Hematopoietic multipotent progenitor cell treated with erythropoietin and hydrocortisone succinate and interleukin-3 and kit ligand, for 15 days (in vitro differentiated cells): ENCODE measurements around the gene OR4F17.
"Not testable (repeated sequence)": the region's sequence is repeated elsewhere in the genome, so short reads cannot be mapped to it uniquely, and the experiment has no call there.

Experiments used
- DNase-seq: peaks from one replicate; pipeline ENCODE4 v3.0.0-alpha.2; 2015; ENCODE audit warnings: low spot score

OR4F17 gene, protein sequence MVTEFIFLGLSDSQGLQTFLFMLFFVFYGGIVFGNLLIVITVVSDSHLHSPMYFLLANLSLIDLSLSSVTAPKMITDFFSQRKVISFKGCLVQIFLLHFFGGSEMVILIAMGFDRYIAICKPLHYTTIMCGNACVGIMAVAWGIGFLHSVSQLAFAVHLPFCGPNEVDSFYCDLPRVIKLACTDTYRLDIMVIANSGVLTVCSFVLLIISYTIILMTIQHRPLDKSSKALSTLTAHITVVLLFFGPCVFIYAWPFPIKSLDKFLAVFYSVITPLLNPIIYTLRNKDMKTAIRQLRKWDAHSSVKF

GRCh38 chr19:106804-107203 is at the start of gene OR4F17:
OR4F17 (plus strand) TSS chr19:107104; CDS start chr19:110679, 3,575 bp downstream.
- DNase-seq = not testable (repeated sequence)

- DNase-seq = not testable (repeated sequence)
Observed at GRCh38 chr19:70793-71192, 36.1 kb upstream of the OR4F17 start.

GRCh38 chr19:82864-83263 is 24.0 kb upstream of the OR4F17 start:
- DNase-seq = not testable (repeated sequence)

DNA sequence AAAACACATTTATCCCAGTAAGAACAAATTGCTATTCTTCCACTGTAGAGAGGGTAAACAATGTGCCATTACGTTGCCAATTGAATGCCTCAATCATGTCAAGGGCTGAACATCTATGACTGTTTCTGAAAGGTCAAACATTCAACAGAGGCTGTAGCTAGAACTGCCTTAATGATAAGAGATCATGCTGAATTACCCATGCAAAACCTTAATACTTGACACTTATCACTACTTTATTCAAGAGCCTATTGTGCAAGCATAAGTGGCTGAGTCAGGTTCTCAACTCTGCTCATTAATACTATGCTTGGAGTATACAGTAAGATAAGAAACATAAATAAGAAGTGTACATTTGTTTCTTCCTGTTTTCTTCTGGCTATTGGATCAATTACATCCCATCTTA is 23.3 kb upstream of the OR4F17 start:
- not testable (repeated sequence) for DNase-seq

DNA sequence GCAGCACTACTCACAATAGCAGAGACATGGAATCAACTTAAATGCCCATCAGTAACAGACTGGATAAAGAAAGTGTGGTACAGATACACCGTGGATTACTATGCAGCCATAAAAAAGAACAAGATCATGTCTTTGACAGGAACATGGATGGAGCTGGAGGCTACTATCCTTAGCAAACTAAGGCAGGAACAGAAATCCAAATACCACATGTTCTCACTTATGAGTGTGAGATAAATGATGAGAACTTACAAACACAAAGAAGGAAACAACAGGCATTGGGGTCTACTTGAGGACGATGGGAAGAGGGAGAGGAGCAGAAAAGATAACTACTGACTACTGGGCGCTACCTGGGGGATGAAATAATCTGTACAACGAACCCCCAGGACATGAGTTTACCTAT is 16.2 kb upstream of the OR4F17 start:
- peak; percentile 1 for DNase-seq

DNA sequence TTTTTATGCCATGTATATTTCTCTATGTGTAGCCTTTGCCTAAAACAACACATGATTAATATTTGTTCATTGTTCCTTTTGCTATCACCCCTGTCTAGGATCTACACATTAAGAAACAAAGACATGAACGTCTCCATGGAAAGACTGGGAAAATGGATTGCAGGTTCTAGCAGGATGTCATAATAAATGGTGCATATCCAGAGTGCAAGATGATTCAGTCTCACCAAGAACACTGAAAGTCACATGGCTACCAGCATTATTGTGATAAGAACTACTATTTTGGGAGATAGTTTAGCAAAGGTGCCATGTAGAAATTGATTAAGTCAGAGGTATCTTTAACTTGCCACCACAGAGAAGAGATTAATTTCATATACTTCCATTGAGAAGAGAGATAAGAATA is 12.1 kb upstream of the OR4F17 start:
- not testable (repeated sequence) for DNase-seq

- DNase-seq = not testable (repeated sequence)
Observed at GRCh38 chr19:97647-98046, 9.3 kb upstream of the OR4F17 start.

- DNase-seq = not testable (repeated sequence)
Observed at GRCh38 chr19:120443-121140, 13.7 kb downstream of the OR4F17 start.
